HEK293T (cell line): ENCODE data around the gene ZBTB7B.

Experiments used
- CTCF ChIA-PET: fragments of 350-600 bp; formaldehyde crosslinking; extraction: SDS; loops from one replicate; lab custom pipeline; 2021; ENCODE audit warnings: antibody characterized with exemption, inconsistent platforms; lab: Yijun Ruan, JAX
- POLR2A ChIA-PET: fragments of 350-600 bp; formaldehyde crosslinking; extraction: SDS; loops from one replicate; lab custom pipeline; 2020; ENCODE audit warnings: antibody characterized with exemption, inconsistent platforms; lab: Yijun Ruan, JAX
- DNase-seq: peaks from one replicate; pipeline ENCODE4 v3.0.0; 2012; ENCODE audit warnings: mixed read lengths; ENCODE audit errors: extremely low spot score
- ARNT ChIP-seq: fragments of 450-650 bp; IDR thresholded peaks from 2 replicates; pipeline ENCODE4 v1.6.1; 2017; ENCODE audit warnings: mild to moderate bottlenecking
- BHLHE40 ChIP-seq: fragments of 450-650 bp; IDR thresholded peaks from 2 replicates; pipeline ENCODE4 v1.6.1; 2016; ENCODE audit warnings: mild to moderate bottlenecking, moderate library complexity, borderline replicate concordance
- CTBP1 ChIP-seq: fragments of 450-650 bp; IDR thresholded peaks from 2 replicates; pipeline ENCODE4 v1.6.1; 2016; ENCODE audit warnings: borderline replicate concordance
- ELF4 ChIP-seq: fragments of 450-650 bp; IDR thresholded peaks from 2 replicates; pipeline ENCODE4 v1.6.1; 2017; ENCODE audit warnings: antibody characterized with exemption
- FOXA1 ChIP-seq: fragments of 450-650 bp; IDR thresholded peaks from 2 replicates; pipeline ENCODE4 v1.6.1; 2016; ENCODE audit warnings: mild to moderate bottlenecking
- FOXK2 ChIP-seq: fragments of 450-650 bp; IDR thresholded peaks from 2 replicates; pipeline ENCODE4 v1.6.1; 2016; ENCODE audit warnings: mild to moderate bottlenecking
- FOXM1 ChIP-seq: fragments of 450-650 bp; IDR thresholded peaks from 2 replicates; pipeline ENCODE4 v1.6.1; 2017; ENCODE audit warnings: mild to moderate bottlenecking, borderline replicate concordance
- HDGF ChIP-seq: fragments of 450-650 bp; IDR thresholded peaks from 2 replicates; pipeline ENCODE4 v1.6.1; 2017; ENCODE audit warnings: antibody characterized with exemption, borderline replicate concordance
- L3MBTL2 ChIP-seq: fragments of 450-650 bp; conservative IDR thresholded peaks from 2 replicates; pipeline ENCODE4 v1.6.1; 2016; ENCODE audit warnings: mild to moderate bottlenecking
- LEF1 ChIP-seq: fragments of 450-650 bp; IDR thresholded peaks from 2 replicates; pipeline ENCODE4 v1.6.1; 2017; ENCODE audit warnings: mild to moderate bottlenecking, borderline replicate concordance
- NFRKB ChIP-seq: fragments of 450-650 bp; IDR thresholded peaks from 2 replicates; pipeline ENCODE4 v1.6.1; 2016; ENCODE audit warnings: mild to moderate bottlenecking, moderate library complexity
- PKNOX1 ChIP-seq: fragments of 450-650 bp; IDR thresholded peaks from 2 replicates; pipeline ENCODE4 v1.6.1; 2016
- SP1 ChIP-seq: fragments of 450-650 bp; IDR thresholded peaks from 2 replicates; pipeline ENCODE4 v1.6.1; 2017
- SUZ12 ChIP-seq: fragments of 450-650 bp; IDR thresholded peaks from 2 replicates; pipeline ENCODE4 v1.6.1; 2016; ENCODE audit warnings: mild to moderate bottlenecking
- TARDBP ChIP-seq: fragments of 450-650 bp; IDR thresholded peaks from 2 replicates; pipeline ENCODE4 v1.6.1; 2016
- ZNF384 ChIP-seq: fragments of 450-650 bp; IDR thresholded peaks from 2 replicates; pipeline ENCODE4 v1.6.1; 2016

Gene ZBTB7B

GRCh38 chr1:154988058-154988954 lies 14.3 kb upstream of the ZBTB7B start:
- CTCF ChIA-PET: interaction anchor here (1.2 kb wide), 1 partner anchor 73 kb away, joined by 3 read pairs; no protein-coding TSS in a partner anchor
- no peak for DNase-seq
- TF ChIP-seq FOXM1 (no peak), SUZ12 (no peak), CTBP1 (no peak), BHLHE40 (no peak), TARDBP (no peak), LEF1 (no peak), L3MBTL2 (no peak), FOXA1 (no peak), FOXK2 (no peak), NFRKB (no peak), ELF4 (no peak), HDGF (no peak), ZNF384 (no peak), PKNOX1 (no peak), SP1 (no peak), ARNT (no peak)
- POLR2A ChIA-PET: interaction anchor here (0.8 to 1.9 kb wide), 5 partner anchors 11 to 31 kb away, joined by 3 to 5 read pairs (median 3); partner anchors contain the start of gene SHC1

- TF ChIP-seq FOXM1 (no peak), ELF4 (no peak), TARDBP (no peak), L3MBTL2 (no peak), BHLHE40 (no peak), NFRKB (no peak), ZNF384 (no peak), LEF1 (no peak), SUZ12 (no peak), CTBP1 (no peak), FOXK2 (no peak), FOXA1 (no peak), ARNT (no peak)
- CTCF ChIA-PET: no interaction called here
- no peak for DNase-seq
- POLR2A ChIA-PET: interaction anchor here (0.9 kb wide), 1 partner anchor 18 kb away, joined by 3 read pairs; the partner anchor contains the start of gene SHC1
Measured at GRCh38 chr1:154989195-154989860, 13.3 kb upstream of the ZBTB7B start.

GRCh38 chr1:154990276-154990675 lies 12.3 kb upstream of the ZBTB7B start:
- no peak for DNase-seq
- POLR2A ChIA-PET: no interaction called here
- CTCF ChIA-PET: interaction anchor here (1.0 to 1.2 kb wide), 2 partner anchors 9 to 54 kb away, joined by 3 to 4 read pairs; no protein-coding TSS in a partner anchor
- TF ChIP-seq BHLHE40 (no peak), TARDBP (no peak), PKNOX1 (no peak), HDGF (no peak), SP1 (no peak), LEF1 (no peak), ARNT (no peak), FOXM1 (no peak), ZNF384 (no peak), NFRKB (no peak), L3MBTL2 (no peak), CTBP1 (no peak), FOXK2 (no peak), ELF4 (no peak), SUZ12 (no peak), FOXA1 (no peak)

- CTCF ChIA-PET: interaction anchor here (0.6 to 7.8 kb wide), 8 partner anchors 9 to 69 kb away, joined by 3 to 45 read pairs (median 6); partner anchors contain the start of genes FLAD1, PBXIP1 and PYGO2
- DNase-seq: no peak
- POLR2A ChIA-PET: interaction anchor here (0.7 to 3.6 kb wide), 7 partner anchors 9 to 202 kb away, joined by 3 to 34 read pairs (median 8); partner anchors contain the start of genes CKS1B, FLAD1, PYGO2 and SHC1
- no peak for TF ChIP-seq PKNOX1
- TF ChIP-seq FOXK2: no peak
- TF ChIP-seq L3MBTL2: no peak
- no peak for TF ChIP-seq CTBP1
- no peak for TF ChIP-seq ARNT
- no peak for TF ChIP-seq SUZ12
- TF ChIP-seq ZNF384: no peak
- no peak for TF ChIP-seq FOXA1
- no peak for TF ChIP-seq FOXM1
- TF ChIP-seq NFRKB: no peak
Measured at GRCh38 chr1:154992721-154993571, 9.7 kb upstream of the ZBTB7B start.
